GM12872 (cell line): ENCODE results near the gene MARCKSL1.

Experiments used
- CTCF ChIP-seq: IDR thresholded peaks from 3 replicates; pipeline ENCODE4 v1.5.1; 2011; ENCODE audit warnings: low read depth, mild to moderate bottlenecking, low read length, moderate library complexity; ENCODE audit not compliant: insufficient read depth

MARCKSL1 gene

GRCh38 chr1:32307324-32307723 is 28.7 kb downstream of the MARCKSL1 start:
- TF ChIP-seq CTCF, result no peak

GRCh38 chr1:32305310-32305709 is 30.7 kb downstream of the MARCKSL1 start:
- TF ChIP-seq CTCF, result no peak

- no peak for TF ChIP-seq CTCF
These were observed 31.9 kb downstream of the MARCKSL1 start for GRCh38 chr1:32303997-32304622.

- no peak for TF ChIP-seq CTCF
These were observed 32.7 kb downstream of the MARCKSL1 start for GRCh38 chr1:32303358-32303757.

- TF ChIP-seq CTCF, result no peak
These were observed 36.7 kb downstream of the MARCKSL1 start for GRCh38 chr1:32299327-32299726.

GRCh38 chr1:32291708-32292538 is 44.1 kb downstream of the MARCKSL1 start, which contains the start of gene HDAC1:
Gene HDAC1 (plus strand): TSS chr1:32292083. CDS start chr1:32292170, 87 bp downstream.
- TF ChIP-seq CTCF, result no peak

GRCh38 chr1:32291145-32291707 is 44.8 kb downstream of the MARCKSL1 start:
- TF ChIP-seq CTCF, result no peak
